GM23338 (cell line): ENCODE results near the gene STAU1. TPM values are rescaled to one million over a fixed set of nuclear protein-coding genes. Genes with fewer than 3 reads are reported as not detected.
"Not testable (repeated sequence)": the region's sequence is repeated elsewhere in the genome, so short reads cannot be mapped to it uniquely, and the experiment has no call there.

Source experiments
- ATAC-seq: fragments of 200-7000 bp; cut with Tn5 transposase; 3 replicates; pipeline ENCODE4 v1.9.1; 2020
- DNase-seq: peaks from one replicate; pipeline ENCODE4 v3.0.0-alpha.2; 2015; ENCODE audit warnings: low spot score
- H2AFZ ChIP-seq: fragments of 200-600 bp; sonication (generic); 2 replicates; pipeline ENCODE4 v1.8.0; 2016; ENCODE audit warnings: antibody characterized with exemption, mild to moderate bottlenecking, moderate library complexity
- H3F3A ChIP-seq: fragments of 200-600 bp; sonication (generic); replicated peaks from 2 replicates; pipeline ENCODE4 v1.8.0; 2017; ENCODE audit warnings: antibody characterized with exemption, mixed run types, low read depth
- H3K27ac ChIP-seq: fragments of 200-600 bp; sonication (generic); 2 replicates; pipeline ENCODE4 v1.6.1; 2016; ENCODE audit warnings: low read depth
- H3K27me3 ChIP-seq: fragments of 200-600 bp; sonication (generic); 2 replicates; pipeline ENCODE4 v1.8.0; 2016; ENCODE audit warnings: mild to moderate bottlenecking, mixed run types, moderate library complexity; ENCODE audit not compliant: insufficient read depth
- H3K36me3 ChIP-seq: fragments of 200-600 bp; sonication (generic); 2 replicates; pipeline ENCODE4 v1.8.0; 2016; ENCODE audit warnings: mild to moderate bottlenecking; ENCODE audit not compliant: insufficient read depth
- H3K4me1 ChIP-seq: fragments of 200-600 bp; sonication (generic); 2 replicates; pipeline ENCODE4 v1.8.0; 2016; ENCODE audit warnings: mild to moderate bottlenecking, moderate library complexity; ENCODE audit not compliant: insufficient read depth
- H3K4me2 ChIP-seq: fragments of 200-600 bp; sonication (generic); 2 replicates; pipeline ENCODE4 v1.7.1; 2017; ENCODE audit warnings: mixed run types
- H3K4me3 ChIP-seq: fragments of 200-600 bp; sonication (generic); 2 replicates; pipeline ENCODE4 v1.6.1; 2016; ENCODE audit warnings: mixed run types
- H3K79me2 ChIP-seq: fragments of 200-600 bp; sonication (generic); replicated peaks from 2 replicates; pipeline ENCODE4 v1.8.0; 2017; ENCODE audit warnings: mild to moderate bottlenecking; ENCODE audit not compliant: insufficient read depth
- H3K9me2 ChIP-seq: fragments of 200-600 bp; sonication (generic); 2 replicates; pipeline ENCODE4 v1.8.0; 2017; ENCODE audit not compliant: insufficient read depth
- H4K20me1 ChIP-seq: fragments of 200-600 bp; sonication (generic); replicated peaks from 2 replicates; pipeline ENCODE4 v1.8.0; 2017; ENCODE audit warnings: mild to moderate bottlenecking; ENCODE audit not compliant: insufficient read depth
- H3K27ac Mint-ChIP-seq: 2 replicates; pipeline ENCODE4 v1.8.0; 2020; ENCODE audit warnings: inconsistent platforms, mild to moderate bottlenecking, moderate library complexity, mixed read lengths
- H3K27me3 Mint-ChIP-seq: 3 replicates; pipeline ENCODE4 v1.8.0; 2022; ENCODE audit warnings: low read depth, mild to moderate bottlenecking, moderate library complexity, mixed read lengths, inconsistent platforms; ENCODE audit not compliant: insufficient read depth, poor library complexity
- H3K36me3 Mint-ChIP-seq: 3 replicates; pipeline ENCODE4 v1.8.0; 2021; ENCODE audit warnings: low read depth, mild to moderate bottlenecking, inconsistent platforms, moderate library complexity, mixed read lengths
- H3K4me1 Mint-ChIP-seq: 3 replicates; pipeline ENCODE4 v1.8.0; 2020; ENCODE audit warnings: mild to moderate bottlenecking, inconsistent platforms, mixed read lengths
- H3K4me3 Mint-ChIP-seq: 3 replicates; pipeline ENCODE4 v1.8.0; 2021; ENCODE audit warnings: moderate library complexity, mild to moderate bottlenecking, inconsistent platforms, mixed read lengths
- H3K9me3 Mint-ChIP-seq: 3 replicates; pipeline ENCODE4 v1.8.0; 2020; ENCODE audit warnings: moderate library complexity, mild to moderate bottlenecking, inconsistent platforms, mixed read lengths
- CREB1 ChIP-seq: fragments of 250-450 bp; sonication (Bioruptor Pico); IDR thresholded peaks from 2 replicates; pipeline ENCODE4 v1.5.0; 2020; ENCODE audit warnings: low read depth, mild to moderate bottlenecking, moderate library complexity
- ETS1 ChIP-seq: IDR thresholded peaks from 2 replicates; pipeline ENCODE4 v1.6.1; 2016; ENCODE audit warnings: antibody characterized with exemption
- JUNB ChIP-seq: IDR thresholded peaks from one replicate; pipeline ENCODE4 v1.6.1; 2016; ENCODE audit warnings: antibody characterized with exemption; ENCODE audit not compliant: unreplicated experiment
- NANOG ChIP-seq: IDR thresholded peaks from 2 replicates; pipeline ENCODE4 v1.6.1; 2016; ENCODE audit warnings: antibody characterized with exemption, borderline replicate concordance
- STAT1 ChIP-seq: IDR thresholded peaks from one replicate; pipeline ENCODE4 v1.6.1; 2016; ENCODE audit warnings: antibody characterized with exemption; ENCODE audit not compliant: unreplicated experiment
- ZNF114 ChIP-seq: fragments of 250-450 bp; sonication (Bioruptor Pico); IDR thresholded peaks from 2 replicates; pipeline ENCODE4 v1.5.0; 2020; ENCODE audit warnings: mild to moderate bottlenecking, moderate library complexity
- ZNF331 ChIP-seq: fragments of 250-450 bp; sonication (Bioruptor Pico); IDR thresholded peaks from 2 replicates; pipeline ENCODE4 v1.5.0; 2020; ENCODE audit warnings: low read depth, mild to moderate bottlenecking, moderate library complexity
- ZNF462 ChIP-seq: fragments of 250-450 bp; sonication (Bioruptor Pico); IDR thresholded peaks from 2 replicates; pipeline ENCODE4 v1.5.0; 2020; ENCODE audit warnings: mild to moderate bottlenecking, moderate library complexity
- polyA plus RNA-seq: library from polyadenylated mRNA; unstranded; fragments of >200 nt; fragmentation: Nextera tagmentation; extraction: Ambion mirVana; gene quantifications from 2 replicates; pipeline ENCODE4 v1.2.1, GENCODE V29; 2016
- total RNA-seq: library from RNA; depleted of rRNA; stranded (reverse); fragments of >200 nt; shearing (Covaris generic); gene quantifications from 2 replicates; pipeline ENCODE4 v1.2.3, GENCODE V29; 2014
- TF ChIP-seq, protein P1 (sequence below), 2 experiments: fragments of 200-600 bp in 1 of 2; sonication (generic) in 1 of 2; conservative IDR thresholded peaks; 2 replicates each; pipeline versions ENCODE4 v1.5.1 to v1.6.1; 2016 to 2017; ENCODE audit warnings: antibody characterized with exemption in 2 of 2, low read depth in 2 of 2, mild to moderate bottlenecking in 2 of 2, moderate library complexity in 1 of 2

STAU1 gene
- total and polyA plus RNA-seq, 2 experiments from 2014 or later = 102 TPM

- TF ChIP-seq, protein P1, sequence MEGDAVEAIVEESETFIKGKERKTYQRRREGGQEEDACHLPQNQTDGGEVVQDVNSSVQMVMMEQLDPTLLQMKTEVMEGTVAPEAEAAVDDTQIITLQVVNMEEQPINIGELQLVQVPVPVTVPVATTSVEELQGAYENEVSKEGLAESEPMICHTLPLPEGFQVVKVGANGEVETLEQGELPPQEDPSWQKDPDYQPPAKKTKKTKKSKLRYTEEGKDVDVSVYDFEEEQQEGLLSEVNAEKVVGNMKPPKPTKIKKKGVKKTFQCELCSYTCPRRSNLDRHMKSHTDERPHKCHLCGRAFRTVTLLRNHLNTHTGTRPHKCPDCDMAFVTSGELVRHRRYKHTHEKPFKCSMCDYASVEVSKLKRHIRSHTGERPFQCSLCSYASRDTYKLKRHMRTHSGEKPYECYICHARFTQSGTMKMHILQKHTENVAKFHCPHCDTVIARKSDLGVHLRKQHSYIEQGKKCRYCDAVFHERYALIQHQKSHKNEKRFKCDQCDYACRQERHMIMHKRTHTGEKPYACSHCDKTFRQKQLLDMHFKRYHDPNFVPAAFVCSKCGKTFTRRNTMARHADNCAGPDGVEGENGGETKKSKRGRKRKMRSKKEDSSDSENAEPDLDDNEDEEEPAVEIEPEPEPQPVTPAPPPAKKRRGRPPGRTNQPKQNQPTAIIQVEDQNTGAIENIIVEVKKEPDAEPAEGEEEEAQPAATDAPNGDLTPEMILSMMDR (conservative IDR thresholded peaks at IDR 0.05; ENCODE audit: low read depth in 2 of 2) = no peak
- TF ChIP-seq CREB1 (CRISPR knock-in tag) = no peak
- TF ChIP-seq ZNF114 = no peak
- no peak for TF ChIP-seq ETS1
- TF ChIP-seq ZNF331 = no peak
- no peak for TF ChIP-seq NANOG
These were observed 87.2 kb downstream of the STAU1 start (continued) for GRCh38 chr20:49100972-49101371.

GRCh38 chr20:49100292-49100691 lies 87.8 kb downstream of the STAU1 start:
- H3K4me3 Mint-ChIP-seq, H3K9me2 ChIP-seq, H3K27ac ChIP-seq, H3K27ac Mint-ChIP-seq, H3K9me3 Mint-ChIP-seq, DNase-seq, H3K4me3 ChIP-seq, H2AFZ ChIP-seq, H3K27me3 ChIP-seq, H3K4me2 ChIP-seq, H3K27me3 Mint-ChIP-seq, ATAC-seq, H3K4me1 ChIP-seq: not testable (repeated sequence)
- Histone ChIP-seq H3F3A (peaks cover 45% of the 10 kb centered on the region), H3K79me2 (peaks cover 46% of the 10 kb centered on the region), H3K36me3 (peaks cover 65% of the 10 kb centered on the region), H4K20me1 (peaks cover 37% of the 10 kb centered on the region)
- Mint-ChIP-seq H3K36me3 (peaks cover 85% of the 10 kb centered on the region), H3K4me1 (peaks cover 10% of the 10 kb centered on the region; the same call in 2 of the 3 replicates)

- no peak overlapping the region for H3K27ac ChIP-seq
- Mint-ChIP-seq H3K4me1 (peaks cover 5% of the 10 kb centered on the region; the same call in 2 of the 3 replicates), H3K9me3 (no peaks in the 10 kb centered on the region), H3K36me3 (peaks cover 90% of the 10 kb centered on the region), H3K27ac (0 out of 2 replicates have a peak overlapping the region, but pooled peaks have one; percentile 41), H3K4me3 (no peak overlapping the region), H3K27me3 (no peaks in the 10 kb centered on the region)
- H3F3A ChIP-seq = peaks cover 44% of the 10 kb centered on the region
- peaks cover 37% of the 10 kb centered on the region for H4K20me1 ChIP-seq
- no peaks in the 10 kb centered on the region for H3K4me1 ChIP-seq
- H3K9me2 ChIP-seq = no peaks in the 10 kb centered on the region
- DNase-seq (no peak), ATAC-seq (no peak)
- no peak overlapping the region for H3K4me2 ChIP-seq
- no peaks in the 10 kb centered on the region for H3K27me3 ChIP-seq
- H2AFZ ChIP-seq = no peak overlapping the region
- H3K4me3 ChIP-seq = no peak overlapping the region
- peaks cover 50% of the 10 kb centered on the region for H3K79me2 ChIP-seq
- peaks cover 78% of the 10 kb centered on the region for H3K36me3 ChIP-seq
- no peak for TF ChIP-seq CREB1 (CRISPR knock-in tag)
- no peak for TF ChIP-seq STAT1
- TF ChIP-seq JUNB = no peak
- TF ChIP-seq ZNF331 = no peak
- TF ChIP-seq, protein P1 (conservative IDR thresholded peaks at IDR 0.05; ENCODE audit: low read depth in 2 of 2) = no peak
- TF ChIP-seq ZNF462 (CRISPR knock-in tag) = no peak
These were observed 89.1 kb downstream of the STAU1 start for GRCh38 chr20:49099011-49099410.
